ENCODE measurements around the gene SEPTIN14.
"Not testable (repeated sequence)": the region's sequence is repeated elsewhere in the genome, so short reads cannot be mapped to it uniquely, and the experiment has no call there.

Gene SEPTIN14

GRCh38 chr7:55784151-55784550 is 78.4 kb downstream of the SEPTIN14 start:
- no peak for DNase-seq (ENCODE audit: low read depth in 2 of 2)
- no peak for TF ChIP-seq CTCF (IDR thresholded peaks at IDR 0.05; ENCODE audit: low read depth, low read length)
- H3K4me3 ChIP-seq (replicated peaks in 1 of 2; ENCODE audit: low read depth in 2 of 2, low read length in 2 of 2): no peak overlapping the region

- no peak for DNase-seq (ENCODE audit: low read depth in 2 of 2)
- H3K4me3 ChIP-seq (replicated peaks in 1 of 2; ENCODE audit: low read depth in 2 of 2, low read length in 2 of 2): no peak overlapping the region
- no peak for TF ChIP-seq CTCF (IDR thresholded peaks at IDR 0.05; ENCODE audit: low read depth, low read length)
Measured at GRCh38 chr7:55778631-55779030, 83.9 kb downstream of the SEPTIN14 start.

- DNase-seq (ENCODE audit: low read depth in 2 of 2): no peak
- H3K4me3 ChIP-seq (replicated peaks in 1 of 2; ENCODE audit: low read depth in 2 of 2, low read length in 2 of 2): no peak overlapping the region
- no peak for TF ChIP-seq CTCF (IDR thresholded peaks at IDR 0.05; ENCODE audit: low read depth, low read length)
Measured at GRCh38 chr7:55776196-55776595, 86.4 kb downstream of the SEPTIN14 start.

DNA sequence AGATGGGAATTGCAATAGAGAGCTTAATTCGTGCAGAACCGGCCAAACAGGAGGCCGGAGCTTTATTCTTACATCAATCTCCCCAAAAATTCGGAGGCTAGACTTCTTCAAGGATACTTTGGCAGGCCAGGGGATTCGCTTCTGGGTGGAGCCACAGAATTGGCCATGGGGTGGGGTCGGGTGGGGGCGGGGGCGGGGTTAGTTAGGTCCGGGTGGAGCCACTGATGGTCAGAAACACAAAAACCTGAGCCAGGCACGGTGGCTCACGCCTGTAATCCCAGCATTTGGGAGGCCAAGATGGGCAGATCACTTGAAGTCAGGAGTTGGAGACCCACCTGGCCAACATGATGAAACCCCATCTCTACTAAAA is 87.5 kb downstream of the SEPTIN14 start:
- H3K4me3 ChIP-seq (replicated peaks in 1 of 2; ENCODE audit: low read depth in 2 of 2, low read length in 2 of 2): no peak overlapping the region
- no peak for TF ChIP-seq CTCF (IDR thresholded peaks at IDR 0.05; ENCODE audit: low read depth, low read length)
- DNase-seq (ENCODE audit: low read depth in 2 of 2): no peak

DNA sequence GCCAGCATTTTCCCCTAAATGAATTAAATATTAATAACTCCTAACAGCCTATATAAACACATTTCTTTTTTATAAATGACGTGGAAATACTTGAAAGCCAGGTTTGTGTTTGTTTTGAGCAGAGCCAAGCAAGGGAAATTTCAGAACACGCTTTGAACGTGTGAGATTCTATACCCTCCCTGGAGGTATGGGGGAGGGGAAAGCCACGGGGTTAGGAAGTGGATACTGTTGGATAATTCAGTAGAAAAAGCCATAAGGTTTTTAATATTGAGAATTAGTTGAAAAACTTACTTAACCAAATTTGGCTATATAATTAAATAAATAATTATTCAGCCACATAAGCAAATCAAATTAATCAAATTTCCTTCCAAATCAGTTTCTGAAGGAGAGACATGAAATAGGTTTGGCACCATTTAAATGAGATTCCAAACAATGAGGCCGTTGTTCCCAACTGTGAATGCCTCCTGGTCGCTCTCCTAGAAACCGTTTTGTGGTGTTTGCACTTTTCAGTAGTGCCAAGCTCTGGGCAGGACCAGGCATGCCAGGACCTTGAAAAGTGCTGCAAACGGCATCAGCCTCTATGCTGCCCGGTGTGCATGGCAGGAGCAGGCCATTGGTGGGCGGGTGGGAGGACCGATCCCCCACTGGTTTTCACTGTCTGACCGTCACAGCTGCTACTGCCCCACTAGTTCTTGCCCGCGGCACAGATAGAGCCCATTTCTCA is 88.1 kb downstream of the SEPTIN14 start:
- no peak for TF ChIP-seq CTCF (IDR thresholded peaks at IDR 0.05; ENCODE audit: low read depth, low read length)
- DNase-seq (ENCODE audit: low read depth in 2 of 2): no peak
- no peak overlapping the region for H3K4me3 ChIP-seq (replicated peaks in 1 of 2; ENCODE audit: low read depth in 2 of 2, low read length in 2 of 2)

DNA sequence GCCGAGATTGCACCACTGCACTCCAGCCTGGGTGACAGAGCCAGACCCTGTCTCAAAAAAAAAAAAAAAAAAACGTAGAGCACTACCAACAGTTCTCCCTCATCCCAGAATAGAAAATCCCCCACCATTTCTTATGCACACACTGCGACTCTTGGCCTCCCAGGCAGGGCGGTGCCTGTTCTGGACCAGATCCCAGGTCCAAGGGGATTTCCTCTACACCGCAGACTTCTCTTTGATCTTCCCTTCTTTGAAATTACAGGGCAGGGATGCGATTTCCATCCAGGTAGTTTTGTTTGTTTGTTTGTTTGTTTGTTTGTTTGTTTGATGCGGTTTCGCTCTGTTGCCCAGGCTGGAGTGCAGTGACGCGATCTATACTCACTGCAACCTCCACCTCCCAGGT is 91.8 kb downstream of the SEPTIN14 start:
- TF ChIP-seq CTCF (IDR thresholded peaks at IDR 0.05; ENCODE audit: low read depth, low read length): no peak
- DNase-seq (ENCODE audit: low read depth in 2 of 2): no peak
- no peak overlapping the region for H3K4me3 ChIP-seq (replicated peaks in 1 of 2; ENCODE audit: low read depth in 2 of 2, low read length in 2 of 2)

DNA sequence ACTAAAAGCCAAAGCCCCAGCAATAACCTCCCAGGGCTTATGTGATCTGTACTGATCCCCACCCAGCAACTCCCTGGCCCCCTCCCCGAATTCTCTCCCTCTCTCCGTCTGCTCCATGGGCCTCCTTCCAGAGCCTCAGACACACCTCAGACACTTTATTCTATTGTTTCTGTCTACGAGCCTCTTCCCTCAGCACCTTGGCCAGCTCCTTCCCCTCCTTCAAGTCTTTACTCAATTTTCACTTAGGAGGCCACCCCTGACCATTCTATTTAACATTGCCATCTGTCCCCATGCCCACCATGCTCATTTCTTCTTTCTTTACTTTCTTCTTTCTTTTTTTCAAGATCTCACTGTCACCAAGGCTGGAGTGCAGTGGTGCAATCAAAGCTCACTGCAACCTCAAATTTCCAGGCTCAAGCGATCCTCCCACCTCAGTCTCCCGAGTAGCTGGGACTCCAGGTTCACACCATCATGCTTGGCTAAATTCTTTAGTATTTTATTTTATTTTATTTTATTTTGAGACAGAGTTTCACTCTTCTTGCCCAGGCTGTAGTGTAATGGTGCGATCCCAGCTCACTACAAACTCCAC is 109.2 kb downstream of the SEPTIN14 start:
- DNase-seq (ENCODE audit: low read depth in 2 of 2); H3K4me3 ChIP-seq (replicated peaks in 1 of 2; ENCODE audit: low read depth in 2 of 2, low read length in 2 of 2): not testable (repeated sequence)

DNA sequence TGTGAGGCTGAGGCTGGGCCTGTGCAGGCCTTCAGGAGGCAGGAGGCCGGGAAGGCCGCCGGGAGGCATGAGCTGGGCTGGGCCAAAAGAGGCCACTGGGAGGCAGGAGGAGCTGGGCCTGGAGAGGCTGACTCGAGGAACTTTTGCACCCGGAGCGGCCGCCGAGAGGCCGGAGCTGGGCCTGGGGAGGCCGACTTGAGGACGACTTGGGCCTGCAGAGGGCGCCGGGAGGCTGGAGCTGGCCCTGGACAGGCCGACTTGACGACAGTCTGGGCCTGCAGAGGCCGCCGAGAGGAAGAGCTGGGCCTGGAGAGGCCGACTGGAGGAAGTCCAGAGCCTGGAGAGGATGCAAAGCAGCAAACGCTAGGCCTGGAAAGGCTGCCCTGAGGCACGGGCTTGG is 117.8 kb downstream of the SEPTIN14 start:
- not testable (repeated sequence) for DNase-seq (ENCODE audit: low read depth in 2 of 2); H3K4me3 ChIP-seq (replicated peaks in 1 of 2; ENCODE audit: low read depth in 2 of 2, low read length in 2 of 2)

Data from cardiac fibroblast (primary cell).